Transverse colon (tissue), 4 donors: Measurements from ENCODE around the gene C5orf22. TPM values are rescaled to one million over a fixed set of nuclear protein-coding genes. Genes with fewer than 3 reads are reported as not detected.
"Not testable (repeated sequence)": the region's sequence is repeated elsewhere in the genome, so short reads cannot be mapped to it uniquely, and the experiment has no call there.

Source experiments
- DNase-seq: peaks from one replicate; pipeline ENCODE4 v3.0.0-alpha.2; 2019
- H3K27ac ChIP-seq, 4 donors: fragments of 200-600 bp; sonication (generic); 2 replicates each; pipeline ENCODE4 v1.5.1; 2016 to 2018; ENCODE audit warnings: inconsistent platforms in 4 of 4
- H3K27me3 ChIP-seq: fragments of 200-600 bp; sonication (generic); 2 replicates; pipeline ENCODE4 v1.5.1; 2017; ENCODE audit warnings: inconsistent platforms
- H3K36me3 ChIP-seq, 4 donors: fragments of 200-600 bp; sonication (generic); 2 replicates each; pipeline ENCODE4 v1.5.1; 2017 to 2019; ENCODE audit warnings: inconsistent platforms in 4 of 4
- H3K4me1 ChIP-seq, 4 donors: fragments of 200-600 bp; sonication (generic); 2 replicates each; pipeline ENCODE4 v1.5.1; 2017 to 2020; ENCODE audit warnings: inconsistent platforms in 4 of 4
- H3K4me3 ChIP-seq, 4 donors: fragments of 200-600 bp; sonication (generic); 1 replicate in 1 of 4; 2 replicates in 3 of 4; pipeline versions ENCODE4 v1.5.1 to v1.6.1; 2017 to 2019; ENCODE audit warnings: inconsistent platforms in 4 of 4
- H3K9me3 ChIP-seq, 2 donors: fragments of 200-600 bp; sonication (generic); 2 replicates each; pipeline ENCODE4 v1.5.1; 2017 to 2019; ENCODE audit warnings: inconsistent platforms in 2 of 2
- CTCF ChIP-seq, 5 experiments: fragments of 200-600 bp in 3 of 5; fragments of 450-650 bp in 2 of 5; sonication (generic) in 3 of 5; IDR thresholded peaks; 1 replicate in 2 of 5; 2 replicates in 3 of 5; pipeline ENCODE4 v1.5.1; 2016 to 2017; ENCODE audit warnings: antibody characterized with exemption in 5 of 5, inconsistent platforms in 3 of 5, mild to moderate bottlenecking in 2 of 5, moderate library complexity in 1 of 5
- EP300 ChIP-seq: sonication (generic); formaldehyde crosslinking; IDR thresholded peaks from one replicate; pipeline ENCODE4 v1.6.1; 2017; ENCODE audit warnings: antibody characterized with exemption, low read depth
- POLR2A ChIP-seq: fragments of 450-650 bp; IDR thresholded peaks from one replicate; pipeline ENCODE4 v1.6.1; 2016; ENCODE audit warnings: antibody characterized with exemption, mild to moderate bottlenecking, moderate library complexity
- POLR2AphosphoS5 ChIP-seq, 3 donors: sonication (generic); formaldehyde crosslinking; IDR thresholded peaks; one replicate each; pipeline ENCODE4 v1.6.1; 2016; ENCODE audit warnings: antibody characterized with exemption in 3 of 3
- WGBS, 2 donors: methylation state at CpG; one replicate each; pipeline ENCODE4 v1.1.5; 2018; ENCODE audit warnings: low coverage in 1 of 2; 5-methylcytosine and 5-hydroxymethylcytosine counted together
- in situ Hi-C, 4 donors: fragments of 200-750 bp; cut with MboI; loops; one replicate each; pipeline versions ENCODE4 v1.15.0 to v1.15.1; 2017; ENCODE audit warnings: low sequenced_read_pairs in 3 of 4, low pct_ligation_motif_present in 1 of 4, low pct_unique_long_range_greater_than_20kb in 1 of 4
- intact Hi-C: fragments of 100-400 bp; cut with DNase I; formaldehyde crosslinking; loops from one replicate; pipeline ENCODE4 v1.15.1; 2023; ENCODE audit warnings: low total_unique reads
- total RNA-seq, 4 donors: library from RNA; depleted of rRNA; stranded (reverse); fragments of >200 nt; gene quantifications; one replicate each; pipeline ENCODE4 v1.1.0, GENCODE V29; 2016

C5orf22 gene
- total RNA-seq, 4 donors from 2014 or later: 8.8 to 26.9 (median 18.5) TPM

GRCh38 chr5:31559942-31560341, 27.8 kb downstream of the C5orf22 start:
- H3K27me3 ChIP-seq: no peaks in the 10 kb centered on the region
- in situ Hi-C loops: no loop called here
- H3K4me1 ChIP-seq: no peaks in the 10 kb centered on the region
- no peak overlapping the region for H3K27ac ChIP-seq
- no peak overlapping the region for H3K4me3 ChIP-seq
- H3K9me3 ChIP-seq: no peaks in the 10 kb centered on the region
- WGBS, 2 donors: 89 to 100% methylated on average over 3 of the region's 3 CpGs
- intact Hi-C loops: no loop called here
- TF ChIP-seq POLR2A: no peak
- TF ChIP-seq CTCF (IDR thresholded peaks at IDR 0.05): no peak
- no peak for TF ChIP-seq POLR2AphosphoS5 (IDR thresholded peaks at IDR 0.05)
- TF ChIP-seq EP300: no peak
- H3K36me3 ChIP-seq: peaks cover 0 to 3% (median 0%) of the 10 kb centered on the region in 4 donors
- no peak for DNase-seq

- in situ Hi-C loops: no loop called here
- H3K9me3 ChIP-seq: no peaks in the 10 kb centered on the region
- no peaks in the 10 kb centered on the region for H3K4me1 ChIP-seq
- no peak overlapping the region for H3K4me3 ChIP-seq
- H3K27ac ChIP-seq: no peak overlapping the region
- no peaks in the 10 kb centered on the region for H3K27me3 ChIP-seq
- 77 to 88% methylated on average over 1 of the region's 1 CpG for WGBS, 2 donors
- no peak for DNase-seq
- TF ChIP-seq EP300 (no peak), POLR2A (no peak)
- intact Hi-C loops: no loop called here
- H3K36me3 ChIP-seq: no peaks in the 10 kb centered on the region
These were observed 29.8 kb downstream of the C5orf22 start for GRCh38 chr5:31561946-31562345.

GRCh38 chr5:31563216-31563615, 31.1 kb downstream of the C5orf22 start:
- Histone ChIP-seq H3K36me3 (no peaks in the 10 kb centered on the region), H3K9me3 (no peaks in the 10 kb centered on the region), H3K4me1 (no peaks in the 10 kb centered on the region), H3K27ac (no peak overlapping the region), H3K27me3 (no peaks in the 10 kb centered on the region), H3K4me3 (no peak overlapping the region)
- no peak for TF ChIP-seq CTCF (IDR thresholded peaks at IDR 0.05)
- no peak for TF ChIP-seq POLR2A
- TF ChIP-seq EP300: no peak
- TF ChIP-seq POLR2AphosphoS5 (IDR thresholded peaks at IDR 0.05): no peak
- in situ Hi-C loops (no loop called here), intact Hi-C loops (no loop called here)
- DNase-seq: no peak
- WGBS, 2 donors: 53 to 55% methylated on average over 2 to 4 of the region's 4 CpGs

GRCh38 chr5:31566362-31566761, 34.3 kb downstream of the C5orf22 start:
- H3K27me3 ChIP-seq, H3K27ac ChIP-seq, H3K9me3 ChIP-seq, in situ Hi-C loops, H3K4me3 ChIP-seq, DNase-seq, intact Hi-C loops, H3K36me3 ChIP-seq, H3K4me1 ChIP-seq: not testable (repeated sequence)
- 94 to 100% methylated on average over 1 to 3 of the region's 3 CpGs for WGBS, 2 donors

GRCh38 chr5:31568302-31568835, 36.3 kb downstream of the C5orf22 start:
- Histone ChIP-seq H3K27ac (no peak overlapping the region), H3K4me1 (no peaks in the 10 kb centered on the region), H3K9me3 (no peaks in the 10 kb centered on the region), H3K36me3 (no peaks in the 10 kb centered on the region), H3K27me3 (no peaks in the 10 kb centered on the region), H3K4me3 (no peak overlapping the region)
- no peak for DNase-seq
- TF ChIP-seq POLR2AphosphoS5 (IDR thresholded peaks at IDR 0.05) (no peak), EP300 (no peak), CTCF (IDR thresholded peaks at IDR 0.05) (no peak), POLR2A (no peak)
- 76 to 93% methylated on average over 1 of the region's 1 CpG for WGBS, 2 donors
- intact Hi-C loops: no loop called here
- in situ Hi-C loops: no loop called here
